ENCODE results near the gene ST6GALNAC6.
A peak's percentile ranks its signal among the peaks of the same experiment; 100 is the strongest.

ST6GALNAC6 gene

DNA sequence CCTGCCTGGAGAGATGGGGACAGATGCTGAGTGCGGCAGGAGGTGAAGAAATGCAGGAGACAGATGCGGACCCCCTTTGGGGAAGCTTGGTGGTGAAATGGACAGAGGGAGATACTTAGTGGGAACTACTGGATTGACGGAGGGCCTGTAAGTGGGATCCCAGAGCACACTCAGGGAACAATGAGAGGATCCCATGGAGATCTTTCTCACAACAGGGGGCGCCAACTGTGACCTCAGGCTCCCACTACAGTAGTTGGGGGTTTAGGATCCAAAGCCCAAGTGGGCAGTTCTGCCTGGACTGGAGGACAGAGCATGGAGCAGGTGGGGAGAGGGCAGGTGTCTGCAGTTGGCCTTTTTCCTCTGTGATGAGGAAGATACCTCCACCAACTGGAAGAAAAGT is 34.8 kb upstream of the ST6GALNAC6 start:
- H3K4me3 ChIP-seq (replicated peaks; ENCODE audit: low read depth, low read length): no peak overlapping the region
- TF ChIP-seq, protein P1, sequence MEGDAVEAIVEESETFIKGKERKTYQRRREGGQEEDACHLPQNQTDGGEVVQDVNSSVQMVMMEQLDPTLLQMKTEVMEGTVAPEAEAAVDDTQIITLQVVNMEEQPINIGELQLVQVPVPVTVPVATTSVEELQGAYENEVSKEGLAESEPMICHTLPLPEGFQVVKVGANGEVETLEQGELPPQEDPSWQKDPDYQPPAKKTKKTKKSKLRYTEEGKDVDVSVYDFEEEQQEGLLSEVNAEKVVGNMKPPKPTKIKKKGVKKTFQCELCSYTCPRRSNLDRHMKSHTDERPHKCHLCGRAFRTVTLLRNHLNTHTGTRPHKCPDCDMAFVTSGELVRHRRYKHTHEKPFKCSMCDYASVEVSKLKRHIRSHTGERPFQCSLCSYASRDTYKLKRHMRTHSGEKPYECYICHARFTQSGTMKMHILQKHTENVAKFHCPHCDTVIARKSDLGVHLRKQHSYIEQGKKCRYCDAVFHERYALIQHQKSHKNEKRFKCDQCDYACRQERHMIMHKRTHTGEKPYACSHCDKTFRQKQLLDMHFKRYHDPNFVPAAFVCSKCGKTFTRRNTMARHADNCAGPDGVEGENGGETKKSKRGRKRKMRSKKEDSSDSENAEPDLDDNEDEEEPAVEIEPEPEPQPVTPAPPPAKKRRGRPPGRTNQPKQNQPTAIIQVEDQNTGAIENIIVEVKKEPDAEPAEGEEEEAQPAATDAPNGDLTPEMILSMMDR (IDR thresholded peaks at IDR 0.05; ENCODE audit: low read length, missing control alignments): no peak

DNA sequence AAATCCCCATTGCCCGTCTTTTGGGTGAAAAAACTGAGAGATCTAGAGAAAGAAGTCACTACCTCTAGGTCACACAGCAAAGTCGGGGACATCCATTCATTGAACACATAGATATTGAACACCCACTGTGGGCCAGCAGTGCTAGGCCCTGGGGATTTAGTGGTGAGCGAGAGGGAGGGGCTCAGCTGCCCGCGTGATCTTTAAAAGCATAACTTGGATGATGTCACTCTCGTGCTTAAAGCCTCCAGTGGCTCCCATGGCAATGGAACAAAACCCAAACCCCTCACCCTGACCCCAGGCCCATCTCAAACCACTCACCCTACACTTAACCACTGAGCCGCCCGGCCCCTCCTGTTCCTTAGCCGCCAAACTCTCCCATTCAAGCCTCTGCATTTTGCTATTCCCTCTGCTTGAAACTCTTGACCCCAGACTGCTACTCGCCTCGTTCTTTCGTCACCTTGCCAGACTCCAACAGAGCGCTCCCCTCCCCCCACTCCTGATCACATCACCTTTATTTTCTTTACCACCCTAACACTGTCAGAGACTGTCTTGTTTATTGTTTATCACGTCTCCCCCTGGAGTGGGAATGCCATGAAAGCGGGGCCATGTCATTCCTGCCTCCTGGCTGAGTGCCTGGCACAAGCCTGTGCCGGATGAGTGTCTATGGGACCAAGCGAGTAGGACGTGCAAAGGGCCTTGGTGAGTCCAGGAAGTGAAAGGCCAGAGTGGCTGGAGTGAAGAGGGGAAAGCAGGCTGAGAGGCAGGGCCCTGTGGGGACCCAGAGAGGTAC is 31.9 kb upstream of the ST6GALNAC6 start:
- TF ChIP-seq, protein P1 (IDR thresholded peaks at IDR 0.05; ENCODE audit: low read length, missing control alignments): no peak
- DNase-seq (ENCODE audit: low read depth): peak; percentile 71
- H3K4me3 ChIP-seq (replicated peaks; ENCODE audit: low read depth, low read length): peak overlapping the region; percentile 59

More for the DNA sequence above, 34.8 kb upstream of the ST6GALNAC6 start:
- no peak for DNase-seq (ENCODE audit: low read depth)

DNA sequence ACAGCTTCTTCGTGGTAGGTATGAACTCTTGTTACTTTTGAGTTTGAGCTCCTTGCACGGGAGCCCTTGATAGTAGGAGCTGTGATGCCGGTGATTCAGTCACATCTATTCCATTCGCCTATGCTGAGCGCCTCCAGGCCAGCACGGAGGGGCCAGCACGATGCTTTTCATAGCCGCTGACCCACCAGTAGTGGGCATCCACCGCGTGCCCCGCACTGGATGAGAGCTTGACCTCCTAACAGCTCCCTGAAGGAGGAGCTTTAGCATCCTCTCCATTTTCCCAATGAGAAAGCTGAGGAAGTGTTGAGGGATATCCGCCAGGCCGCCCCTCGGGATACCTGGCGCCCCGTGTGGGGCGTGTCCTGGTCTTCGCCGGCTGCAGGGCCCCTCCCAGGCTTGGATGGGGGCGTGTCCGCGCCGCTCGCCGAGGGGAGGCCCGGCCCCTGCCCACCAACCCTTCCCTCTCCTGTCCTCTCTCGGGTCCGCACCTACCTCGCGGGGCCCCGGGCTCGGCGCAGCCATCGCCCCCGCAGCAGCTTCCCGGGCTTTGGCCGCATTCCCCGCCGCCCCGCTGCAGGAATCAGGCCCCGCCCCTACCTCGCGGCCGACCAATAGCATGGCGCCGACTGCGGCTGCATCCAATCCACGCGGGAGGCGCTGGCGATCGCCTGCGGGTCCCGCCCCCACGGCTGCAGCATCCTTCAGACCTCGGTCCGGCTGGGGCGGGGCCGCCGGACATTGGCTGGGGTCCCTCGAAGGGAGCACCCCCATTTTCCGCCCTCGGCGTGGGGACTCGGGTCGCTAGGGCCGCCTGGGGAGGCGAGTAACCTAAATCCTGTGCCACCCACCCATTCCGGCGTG is 31.1 kb upstream of the ST6GALNAC6 start, which contains the start of gene PIP5KL1:
PIP5KL1 (minus strand) TSS at position 547 of the 861 bp plus-strand sequence; CDS start at position 522, 25 bp downstream.
- peak within 1 kb of the TSS; percentile 59 for H3K4me3 ChIP-seq (replicated peaks; ENCODE audit: low read depth, low read length)
- TF ChIP-seq, protein P1 (IDR thresholded peaks at IDR 0.05; ENCODE audit: low read length, missing control alignments): peak; percentile 25

DNA sequence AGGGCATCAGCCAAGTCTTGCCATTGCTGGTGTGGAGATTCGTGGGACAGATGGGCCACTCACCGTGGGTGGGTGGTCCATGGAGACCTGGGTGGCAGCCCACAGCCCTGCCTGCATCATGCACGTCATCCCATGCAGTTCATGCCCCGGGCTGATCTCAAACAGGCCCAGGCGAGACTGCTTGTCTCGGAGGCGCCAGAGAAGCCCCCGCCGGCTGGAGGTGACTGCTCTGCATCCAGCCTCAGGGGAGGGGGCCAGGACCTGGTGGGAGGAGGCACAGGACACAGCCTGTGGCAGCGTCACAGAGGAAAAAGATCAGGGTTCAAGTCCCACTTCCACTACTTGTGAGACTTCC is 30.2 kb upstream of the ST6GALNAC6 start:
- no peak for DNase-seq (ENCODE audit: low read depth)
- no peak overlapping the region for H3K4me3 ChIP-seq (replicated peaks; ENCODE audit: low read depth, low read length)
- TF ChIP-seq, protein P1 (IDR thresholded peaks at IDR 0.05; ENCODE audit: low read length, missing control alignments): no peak

More for the DNA sequence above, 31.1 kb upstream of the ST6GALNAC6 start, which contains the start of gene PIP5KL1:
- peak; percentile 82 for DNase-seq (ENCODE audit: low read depth)

DNA sequence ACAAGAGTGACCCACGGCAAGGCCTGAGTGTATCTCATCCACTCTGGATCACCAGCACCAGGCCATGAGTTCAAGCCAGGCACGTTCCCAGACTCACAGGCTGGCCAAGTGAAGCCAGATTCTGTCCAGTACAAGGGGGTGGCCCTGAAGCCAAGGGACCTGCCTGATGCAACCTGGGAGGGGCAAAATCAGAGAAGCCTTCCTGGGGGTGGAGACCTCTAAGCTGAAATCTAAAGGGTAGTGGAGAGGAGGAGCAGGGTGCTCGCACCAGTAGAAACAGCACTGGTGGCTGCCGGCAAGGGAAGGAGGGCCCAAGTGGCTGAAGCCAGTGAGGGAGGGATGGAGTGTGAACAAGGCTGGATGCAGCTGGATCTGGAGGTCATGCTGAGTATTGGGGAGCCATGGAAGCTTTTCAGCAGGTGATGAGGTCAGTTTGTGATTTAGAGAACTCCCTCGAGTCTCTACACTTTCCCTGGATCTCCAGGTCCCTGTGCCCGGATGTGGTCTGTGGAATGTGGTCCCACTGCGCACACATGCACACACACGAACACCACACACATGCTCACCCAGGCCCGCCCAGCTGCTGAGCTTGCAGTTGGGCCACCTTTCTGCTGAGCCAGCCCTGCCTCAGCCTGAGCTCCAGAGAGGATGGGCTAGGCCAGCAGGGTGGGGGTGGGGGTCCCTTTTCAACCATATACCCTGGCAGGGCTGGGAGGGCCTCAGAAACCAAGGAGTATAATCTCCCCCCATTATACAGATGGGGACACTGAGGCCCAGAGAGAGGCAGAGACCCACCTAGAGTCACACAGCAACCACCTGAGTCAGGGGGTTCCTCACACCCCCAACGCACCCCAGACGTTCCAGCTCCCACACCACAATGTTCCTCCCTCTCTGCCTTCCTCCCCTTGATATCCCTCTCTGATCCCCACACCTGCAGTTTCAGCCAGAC is 29.5 kb upstream of the ST6GALNAC6 start:
- no peak overlapping the region for H3K4me3 ChIP-seq (replicated peaks; ENCODE audit: low read depth, low read length)
- no peak for DNase-seq (ENCODE audit: low read depth)
- TF ChIP-seq, protein P1 (IDR thresholded peaks at IDR 0.05; ENCODE audit: low read length, missing control alignments): no peak

DNA sequence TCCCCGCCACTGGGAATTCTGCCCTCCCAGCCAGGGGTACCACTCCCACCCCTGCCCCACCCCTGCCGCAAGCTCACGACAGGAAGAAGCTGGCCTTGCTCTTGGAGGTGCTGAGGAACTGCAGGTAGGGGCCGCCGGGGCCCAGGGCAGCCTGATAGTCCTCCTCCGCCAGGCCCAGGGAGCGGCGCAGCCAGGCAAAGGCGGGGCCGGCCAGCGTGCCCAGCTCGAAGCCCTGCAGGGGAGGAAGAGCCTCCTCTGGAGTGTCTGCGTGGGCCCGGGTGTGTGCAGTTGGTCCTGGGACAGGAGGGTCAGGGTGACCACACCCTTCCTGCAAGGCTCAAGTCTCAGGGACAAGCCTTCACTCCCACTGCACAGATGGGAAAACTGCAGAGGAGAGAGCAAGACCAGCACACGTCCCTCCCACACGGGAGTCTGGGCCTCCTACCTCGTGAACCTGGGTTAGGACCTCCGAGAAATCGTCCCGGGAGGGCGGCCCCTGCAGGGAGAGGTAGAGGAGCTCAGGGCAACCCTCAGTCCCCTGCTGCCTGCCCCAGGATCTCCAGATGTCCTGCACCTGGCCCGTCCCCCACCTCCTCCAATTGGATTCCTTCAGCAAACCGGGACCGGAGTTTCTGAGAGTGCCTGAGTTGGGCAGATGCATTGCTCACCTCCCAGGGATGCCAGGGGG is 28.7 kb upstream of the ST6GALNAC6 start:
- DNase-seq (ENCODE audit: low read depth): no peak
- TF ChIP-seq, protein P1 (IDR thresholded peaks at IDR 0.05; ENCODE audit: low read length, missing control alignments): no peak
- H3K4me3 ChIP-seq (replicated peaks; ENCODE audit: low read depth, low read length): no peak overlapping the region
